ENCODE results near the gene HOXC4.

The HOXC4 gene

DNA sequence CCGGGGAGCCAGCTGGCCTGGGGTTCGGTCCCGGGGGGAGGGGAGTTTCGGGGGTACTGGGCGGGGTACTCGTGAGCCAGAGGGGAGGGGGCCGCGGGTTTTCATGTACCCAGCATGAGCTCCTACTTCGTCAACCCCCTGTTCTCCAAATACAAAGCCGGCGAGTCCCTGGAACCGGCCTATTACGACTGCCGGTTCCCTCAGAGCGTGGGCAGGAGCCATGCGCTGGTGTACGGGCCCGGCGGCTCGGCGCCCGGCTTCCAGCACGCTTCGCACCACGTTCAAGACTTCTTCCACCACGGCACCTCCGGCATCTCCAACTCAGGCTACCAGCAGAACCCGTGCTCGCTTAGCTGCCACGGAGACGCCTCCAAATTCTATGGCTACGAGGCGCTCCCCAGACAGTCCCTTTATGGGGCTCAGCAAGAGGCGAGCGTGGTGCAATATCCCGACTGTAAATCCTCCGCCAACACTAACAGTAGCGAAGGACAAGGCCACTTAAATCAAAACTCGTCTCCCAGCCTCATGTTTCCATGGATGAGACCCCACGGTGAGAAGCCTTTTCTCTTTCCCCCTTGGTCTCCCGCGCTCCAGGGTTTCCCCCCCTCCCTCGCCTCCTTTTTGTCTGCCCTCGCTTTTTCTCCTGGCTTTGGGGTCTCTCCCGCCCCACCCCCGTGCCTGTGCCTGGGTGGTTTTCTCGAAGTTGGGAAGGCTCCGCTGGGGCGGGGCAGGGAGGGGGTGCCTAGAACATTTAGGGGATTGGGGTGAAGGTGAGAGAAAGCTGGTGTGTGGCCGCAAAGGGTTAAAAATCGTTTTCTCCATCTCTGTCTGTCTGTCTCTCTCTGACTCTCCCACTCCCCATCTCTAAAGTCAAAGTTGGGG lies 44.2 kb upstream of the HOXC4 start (continued):
- TF ChIP-seq, protein P1, sequence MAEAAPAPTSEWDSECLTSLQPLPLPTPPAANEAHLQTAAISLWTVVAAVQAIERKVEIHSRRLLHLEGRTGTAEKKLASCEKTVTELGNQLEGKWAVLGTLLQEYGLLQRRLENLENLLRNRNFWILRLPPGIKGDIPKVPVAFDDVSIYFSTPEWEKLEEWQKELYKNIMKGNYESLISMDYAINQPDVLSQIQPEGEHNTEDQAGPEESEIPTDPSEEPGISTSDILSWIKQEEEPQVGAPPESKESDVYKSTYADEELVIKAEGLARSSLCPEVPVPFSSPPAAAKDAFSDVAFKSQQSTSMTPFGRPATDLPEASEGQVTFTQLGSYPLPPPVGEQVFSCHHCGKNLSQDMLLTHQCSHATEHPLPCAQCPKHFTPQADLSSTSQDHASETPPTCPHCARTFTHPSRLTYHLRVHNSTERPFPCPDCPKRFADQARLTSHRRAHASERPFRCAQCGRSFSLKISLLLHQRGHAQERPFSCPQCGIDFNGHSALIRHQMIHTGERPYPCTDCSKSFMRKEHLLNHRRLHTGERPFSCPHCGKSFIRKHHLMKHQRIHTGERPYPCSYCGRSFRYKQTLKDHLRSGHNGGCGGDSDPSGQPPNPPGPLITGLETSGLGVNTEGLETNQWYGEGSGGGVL (tag by site-specific recombination; IDR thresholded peaks at IDR 0.05): peak; percentile 49
- no peak for TF ChIP-seq ZNF513 (tag by site-specific recombination; IDR thresholded peaks at IDR 0.05)
- TF ChIP-seq, protein P2, sequence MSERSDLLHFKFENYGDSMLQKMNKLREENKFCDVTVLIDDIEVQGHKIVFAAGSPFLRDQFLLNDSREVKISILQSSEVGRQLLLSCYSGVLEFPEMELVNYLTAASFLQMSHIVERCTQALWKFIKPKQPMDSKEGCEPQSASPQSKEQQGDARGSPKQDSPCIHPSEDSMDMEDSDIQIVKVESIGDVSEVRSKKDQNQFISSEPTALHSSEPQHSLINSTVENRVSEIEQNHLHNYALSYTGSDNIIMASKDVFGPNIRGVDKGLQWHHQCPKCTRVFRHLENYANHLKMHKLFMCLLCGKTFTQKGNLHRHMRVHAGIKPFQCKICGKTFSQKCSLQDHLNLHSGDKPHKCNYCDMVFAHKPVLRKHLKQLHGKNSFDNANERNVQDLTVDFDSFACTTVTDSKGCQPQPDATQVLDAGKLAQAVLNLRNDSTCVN (tag by site-specific recombination; optimal IDR thresholded peaks at IDR 0.05): peak; percentile 53
- no peak for TF ChIP-seq ZNF777 (tag by site-specific recombination; IDR thresholded peaks at IDR 0.05; ENCODE audit: borderline replicate concordance)
- 0 out of 2 replicates have a peak, but pooled peaks have one; percentile 48 for TF ChIP-seq ZNF24 (tag by site-specific recombination; IDR thresholded peaks at IDR 0.05)
- TF ChIP-seq, protein P3, sequence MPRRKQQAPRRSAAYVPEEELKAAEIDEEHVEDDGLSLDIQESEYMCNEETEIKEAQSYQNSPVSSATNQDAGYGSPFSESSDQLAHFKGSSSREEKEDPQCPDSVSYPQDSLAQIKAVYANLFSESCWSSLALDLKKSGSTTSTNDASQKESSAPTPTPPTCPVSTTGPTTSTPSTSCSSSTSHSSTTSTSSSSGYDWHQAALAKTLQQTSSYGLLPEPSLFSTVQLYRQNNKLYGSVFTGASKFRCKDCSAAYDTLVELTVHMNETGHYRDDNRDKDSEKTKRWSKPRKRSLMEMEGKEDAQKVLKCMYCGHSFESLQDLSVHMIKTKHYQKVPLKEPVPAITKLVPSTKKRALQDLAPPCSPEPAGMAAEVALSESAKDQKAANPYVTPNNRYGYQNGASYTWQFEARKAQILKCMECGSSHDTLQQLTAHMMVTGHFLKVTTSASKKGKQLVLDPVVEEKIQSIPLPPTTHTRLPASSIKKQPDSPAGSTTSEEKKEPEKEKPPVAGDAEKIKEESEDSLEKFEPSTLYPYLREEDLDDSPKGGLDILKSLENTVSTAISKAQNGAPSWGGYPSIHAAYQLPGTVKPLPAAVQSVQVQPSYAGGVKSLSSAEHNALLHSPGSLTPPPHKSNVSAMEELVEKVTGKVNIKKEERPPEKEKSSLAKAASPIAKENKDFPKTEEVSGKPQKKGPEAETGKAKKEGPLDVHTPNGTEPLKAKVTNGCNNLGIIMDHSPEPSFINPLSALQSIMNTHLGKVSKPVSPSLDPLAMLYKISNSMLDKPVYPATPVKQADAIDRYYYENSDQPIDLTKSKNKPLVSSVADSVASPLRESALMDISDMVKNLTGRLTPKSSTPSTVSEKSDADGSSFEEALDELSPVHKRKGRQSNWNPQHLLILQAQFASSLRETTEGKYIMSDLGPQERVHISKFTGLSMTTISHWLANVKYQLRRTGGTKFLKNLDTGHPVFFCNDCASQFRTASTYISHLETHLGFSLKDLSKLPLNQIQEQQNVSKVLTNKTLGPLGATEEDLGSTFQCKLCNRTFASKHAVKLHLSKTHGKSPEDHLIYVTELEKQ (tag by site-specific recombination; IDR thresholded peaks at IDR 0.05; ENCODE audit: borderline replicate concordance): no peak
- TF ChIP-seq ZNF341 (tag by site-specific recombination; IDR thresholded peaks at IDR 0.05; ENCODE audit: low read depth): no peak
- TF ChIP-seq GLIS2 (tag by site-specific recombination; IDR thresholded peaks at IDR 0.05): peak; percentile 60; the same call in 1 of the 2 replicates
- TF ChIP-seq ZNF426 (tag by site-specific recombination; IDR thresholded peaks at IDR 0.05): no peak

DNA sequence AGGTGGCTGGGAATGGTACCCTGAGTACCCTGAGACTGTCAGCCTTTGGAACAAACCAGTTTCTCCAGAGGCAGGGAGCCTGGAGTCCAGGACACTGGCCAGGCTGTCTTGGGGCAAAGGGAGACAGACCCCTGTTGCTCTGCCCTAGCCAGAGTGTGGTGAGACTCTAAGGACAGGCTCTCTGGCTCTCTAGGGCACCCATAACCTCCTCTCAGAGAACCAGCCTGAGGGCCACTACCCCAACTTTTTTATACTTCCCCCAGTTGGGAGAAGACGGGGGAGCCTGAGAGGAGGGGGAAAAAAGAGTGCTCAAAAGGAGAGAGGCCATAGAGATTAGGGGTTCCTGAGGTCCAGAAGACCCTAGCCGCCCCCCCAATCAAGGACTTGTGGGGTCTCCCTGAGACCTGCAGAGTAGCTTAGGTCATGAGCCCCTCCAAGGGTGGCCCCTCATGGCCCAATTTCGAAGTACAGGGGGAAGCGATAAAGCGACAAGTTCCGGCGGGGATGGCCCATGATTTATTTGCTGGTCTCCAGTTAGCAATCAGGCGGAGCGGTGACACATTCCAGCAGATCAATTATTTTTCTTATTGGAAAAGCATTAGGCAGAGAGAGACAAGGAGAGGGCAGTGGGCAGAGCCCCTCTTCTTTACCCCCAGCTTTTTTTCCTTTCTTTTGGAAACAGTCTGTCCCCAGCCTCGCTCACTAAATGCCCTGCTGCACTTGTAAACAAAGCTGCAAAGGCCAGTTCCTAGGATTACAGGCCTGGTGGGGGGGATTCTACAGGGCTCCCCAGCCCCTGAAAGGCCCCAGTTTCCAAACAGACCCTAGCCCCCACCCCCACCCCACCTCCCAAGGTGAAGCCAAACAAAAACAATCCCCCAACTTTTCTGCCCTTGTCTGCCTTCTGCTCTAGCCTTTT lies 43.3 kb upstream of the HOXC4 start:
- CTCF ChIA-PET: interaction anchor here (0.5 to 7.9 kb wide), 5 partner anchors 11 to 204 kb away, joined by 3 to 111 read pairs (median 11); no protein-coding TSS in a partner anchor
- TF ChIP-seq OSR2 (tag by site-specific recombination; IDR thresholded peaks at IDR 0.05): no peak
- peak; percentile 48 for TF ChIP-seq ZNF335 (tag by site-specific recombination; conservative IDR thresholded peaks at IDR 0.05)
- TF ChIP-seq SP7 (tag by site-specific recombination; IDR thresholded peaks at IDR 0.05): peak; percentile 66
- TF ChIP-seq BCL11A (tag by site-specific recombination; IDR thresholded peaks at IDR 0.05; ENCODE audit: low read depth): 0 out of 2 replicates have a peak, but pooled peaks have one; percentile 39
- TF ChIP-seq GLIS1 (tag by site-specific recombination; IDR thresholded peaks at IDR 0.05): peak; percentile 64
- no peak for TF ChIP-seq GFI1B (tag by site-specific recombination; IDR thresholded peaks at IDR 0.05)
- TF ChIP-seq ZNF654 (tag by site-specific recombination; IDR thresholded peaks at IDR 0.05; ENCODE audit: low read depth): no peak
- TF ChIP-seq, protein P4, sequence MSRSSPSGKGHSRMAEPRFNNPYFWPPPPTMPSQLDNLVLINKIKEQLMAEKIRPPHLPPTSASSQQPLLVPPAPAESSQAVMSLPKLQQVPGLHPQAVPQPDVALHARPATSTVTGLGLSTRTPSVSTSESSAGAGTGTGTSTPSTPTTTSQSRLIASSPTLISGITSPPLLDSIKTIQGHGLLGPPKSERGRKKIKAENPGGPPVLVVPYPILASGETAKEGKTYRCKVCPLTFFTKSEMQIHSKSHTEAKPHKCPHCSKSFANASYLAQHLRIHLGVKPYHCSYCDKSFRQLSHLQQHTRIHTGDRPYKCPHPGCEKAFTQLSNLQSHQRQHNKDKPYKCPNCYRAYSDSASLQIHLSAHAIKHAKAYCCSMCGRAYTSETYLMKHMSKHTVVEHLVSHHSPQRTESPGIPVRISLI (tag by site-specific recombination; IDR thresholded peaks at IDR 0.05): no peak
- TF ChIP-seq, protein P5, sequence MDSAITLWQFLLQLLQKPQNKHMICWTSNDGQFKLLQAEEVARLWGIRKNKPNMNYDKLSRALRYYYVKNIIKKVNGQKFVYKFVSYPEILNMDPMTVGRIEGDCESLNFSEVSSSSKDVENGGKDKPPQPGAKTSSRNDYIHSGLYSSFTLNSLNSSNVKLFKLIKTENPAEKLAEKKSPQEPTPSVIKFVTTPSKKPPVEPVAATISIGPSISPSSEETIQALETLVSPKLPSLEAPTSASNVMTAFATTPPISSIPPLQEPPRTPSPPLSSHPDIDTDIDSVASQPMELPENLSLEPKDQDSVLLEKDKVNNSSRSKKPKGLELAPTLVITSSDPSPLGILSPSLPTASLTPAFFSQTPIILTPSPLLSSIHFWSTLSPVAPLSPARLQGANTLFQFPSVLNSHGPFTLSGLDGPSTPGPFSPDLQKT (IDR thresholded peaks at IDR 0.05; ENCODE audit: borderline replicate concordance, low read depth, low read length): no peak
- TF ChIP-seq FEZF1 (tag by site-specific recombination; IDR thresholded peaks at IDR 0.05): peak; percentile 54; the same call in 1 of the 2 replicates
- TF ChIP-seq ZNF692 (tag by site-specific recombination; IDR thresholded peaks at IDR 0.05): no peak

More for the DNA sequence above, 43.3 kb upstream of the HOXC4 start:
- peak overlapping the region; percentile 93 for H3K27ac ChIP-seq (ENCODE audit: extremely low read depth, low read depth, low read length)
- no peaks in the 10 kb centered on the region for H3K36me3 ChIP-seq (ENCODE audit: control insufficient read depth in 2 of 2, insufficient read depth in 1 of 2, low read length in 2 of 2)
- H3K4me1 ChIP-seq (ENCODE audit: control insufficient read depth, insufficient read depth, low read length): peaks cover 40% of the 10 kb centered on the region
- POLR2A ChIA-PET: interaction anchor here (2.6 kb wide), 1 partner anchor 7 kb away, joined by 39 read pairs; no protein-coding TSS in a partner anchor
- no peaks in the 10 kb centered on the region for H3K9me3 ChIP-seq (ENCODE audit: control insufficient read depth, insufficient read depth, low read depth, low read length)
- no peak overlapping the region for H3K4me3 ChIP-seq (ENCODE audit: low read depth, low read length)

All from HEK293 (cell line).